Pulmonary artery endothelial cell (primary cell): ENCODE results near the gene CRYGN. TPM values are rescaled to one million over a fixed set of nuclear protein-coding genes. Genes with fewer than 3 reads are reported as not detected.

ENCODE experiments used
- DNase-seq: peaks from one replicate; pipeline ENCODE4 v3.0.0-alpha.2; 2011; ENCODE audit warnings: low read depth, low spot score
- total RNA-seq: library from RNA; depleted of rRNA; stranded (reverse); fragments of >200 nt; gene quantifications from 2 replicates; pipeline ENCODE4 v1.2.3, GENCODE V29; 2014

Gene CRYGN
- total RNA-seq, 1 donor from 2014 or later, result not detected

- DNase-seq, result no peak
Observed at GRCh38 chr7:151392426-151392825, 47.5 kb downstream of the CRYGN start.

GRCh38 chr7:151392002-151392401, 47.9 kb downstream of the CRYGN start:
- no peak for DNase-seq

- DNase-seq, result no peak
Observed at GRCh38 chr7:151391358-151391730, 48.6 kb downstream of the CRYGN start.

GRCh38 chr7:151390598-151391357, 49.2 kb downstream of the CRYGN start:
- DNase-seq, result no peak

GRCh38 chr7:151389768-151390597, 50.0 kb downstream of the CRYGN start:
- no peak for DNase-seq

- DNase-seq, result no peak
Observed at GRCh38 chr7:151389096-151389767, 50.7 kb downstream of the CRYGN start.

GRCh38 chr7:151388430-151388829, 51.5 kb downstream of the CRYGN start:
- no peak for DNase-seq

- no peak for DNase-seq
Observed at GRCh38 chr7:151388007-151388297, 52.0 kb downstream of the CRYGN start.

GRCh38 chr7:151387161-151388006, 52.6 kb downstream of the CRYGN start:
- no peak for DNase-seq

GRCh38 chr7:151386301-151387160, 53.4 kb downstream of the CRYGN start:
- no peak for DNase-seq

- DNase-seq, result no peak
Observed at GRCh38 chr7:151385626-151386300, 54.2 kb downstream of the CRYGN start.

GRCh38 chr7:151384776-151385625, 54.9 kb downstream of the CRYGN start:
- DNase-seq, result no peak

GRCh38 chr7:151384352-151384697, 55.6 kb downstream of the CRYGN start:
- no peak for DNase-seq

- no peak for DNase-seq
Observed at GRCh38 chr7:151383638-151384351, 56.1 kb downstream of the CRYGN start.

- no peak for DNase-seq
Observed at GRCh38 chr7:151382079-151382885, 57.7 kb downstream of the CRYGN start.

- no peak for DNase-seq
Observed at GRCh38 chr7:151381348-151382078, 58.4 kb downstream of the CRYGN start.

- no peak for DNase-seq
Observed at GRCh38 chr7:151381098-151381347, 58.9 kb downstream of the CRYGN start.
